CD1c-positive myeloid dendritic cell (primary cell): ENCODE results near the gene RFLNA.

Experiments
- DNase-seq: peaks from one replicate; pipeline ENCODE4 v3.0.0-alpha.2; 2016; ENCODE audit errors: extremely low spot score

The RFLNA gene

DNA sequence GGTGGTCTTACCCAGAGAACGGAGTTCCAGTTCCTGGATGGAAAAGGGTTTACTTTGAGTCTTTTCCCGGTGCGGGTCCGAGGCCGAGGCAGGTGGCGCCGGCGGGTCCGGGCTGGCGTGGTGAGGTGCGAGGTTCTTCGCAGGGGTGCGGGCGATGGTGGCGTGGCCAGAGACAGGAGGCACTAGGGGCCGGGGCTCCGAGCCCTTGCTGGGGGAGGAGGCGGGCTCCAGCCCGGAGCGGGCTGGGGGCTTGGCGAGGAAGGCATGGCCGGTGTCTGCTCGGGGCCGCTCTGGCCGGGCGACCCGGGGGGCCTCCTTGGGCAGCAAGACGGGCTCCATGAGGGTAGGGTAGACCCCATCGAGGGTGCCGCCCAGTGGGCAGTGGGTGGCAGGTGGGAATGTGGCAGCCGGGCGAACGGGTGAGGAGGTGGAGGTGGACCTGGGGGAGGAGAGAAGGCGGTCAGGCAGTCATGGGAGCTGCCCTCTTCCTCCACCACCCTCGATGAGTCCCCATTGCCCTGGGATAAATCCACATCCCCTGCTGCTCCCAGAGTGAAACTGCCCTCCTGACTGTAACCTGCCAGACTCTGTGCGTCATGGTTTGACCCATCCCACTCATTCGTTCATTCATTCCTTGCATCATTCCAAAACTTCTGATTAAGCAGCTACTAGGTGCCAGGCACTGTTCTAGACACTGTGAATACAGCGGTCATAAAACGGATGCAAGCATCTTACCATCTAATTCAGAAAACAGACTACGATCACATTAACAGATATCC is 42.0 kb downstream of the RFLNA start:
- DNase-seq: no peak

GRCh38 chr12:124337622-124338021 is 42.7 kb downstream of the RFLNA start:
- no peak for DNase-seq

GRCh38 chr12:124338448-124338847 is 43.6 kb downstream of the RFLNA start:
- no peak for DNase-seq

- DNase-seq: no peak
Measured at GRCh38 chr12:124338876-124339603, 44.1 kb downstream of the RFLNA start.

DNA sequence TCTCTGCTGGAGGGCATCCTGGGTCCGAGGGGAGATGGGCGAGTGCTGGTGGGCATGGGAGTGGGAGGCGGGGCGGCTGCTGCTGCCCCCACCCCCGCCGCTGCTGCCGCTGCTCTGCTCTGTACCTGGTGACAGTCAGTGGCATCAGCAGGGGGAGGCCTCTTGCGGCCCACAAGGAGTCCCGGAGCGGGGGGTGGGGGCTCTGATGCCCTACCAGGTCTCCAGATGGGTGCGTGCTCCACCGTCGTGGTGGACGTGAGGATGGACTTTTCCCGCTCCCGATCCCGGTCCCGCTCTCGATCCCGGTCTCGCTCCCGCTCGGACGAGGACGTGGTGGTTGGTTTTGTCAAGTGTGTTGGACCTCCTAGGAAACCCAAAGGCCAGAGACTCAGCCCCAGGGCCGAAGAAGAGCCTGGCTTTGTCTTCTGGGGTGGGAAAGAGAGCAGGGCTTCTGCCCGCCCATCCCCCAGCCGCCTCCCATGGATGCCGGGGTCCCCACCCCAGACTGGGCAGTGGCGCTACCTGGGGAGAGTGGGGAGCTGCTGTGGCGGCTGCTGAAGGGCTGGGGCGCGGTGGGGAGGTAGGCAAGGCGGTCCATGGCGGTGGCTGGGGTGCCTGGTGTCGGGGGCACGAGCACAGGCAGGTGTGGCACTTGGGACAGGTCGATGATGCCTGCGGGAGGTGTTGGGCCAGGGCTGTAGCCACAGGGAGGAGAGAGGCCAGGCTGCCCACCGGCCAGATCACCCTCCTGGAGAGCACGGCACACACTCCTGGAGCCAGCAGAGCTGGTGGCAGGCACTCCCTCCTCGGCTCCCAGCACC is 45.4 kb downstream of the RFLNA start:
- DNase-seq: no peak

DNA sequence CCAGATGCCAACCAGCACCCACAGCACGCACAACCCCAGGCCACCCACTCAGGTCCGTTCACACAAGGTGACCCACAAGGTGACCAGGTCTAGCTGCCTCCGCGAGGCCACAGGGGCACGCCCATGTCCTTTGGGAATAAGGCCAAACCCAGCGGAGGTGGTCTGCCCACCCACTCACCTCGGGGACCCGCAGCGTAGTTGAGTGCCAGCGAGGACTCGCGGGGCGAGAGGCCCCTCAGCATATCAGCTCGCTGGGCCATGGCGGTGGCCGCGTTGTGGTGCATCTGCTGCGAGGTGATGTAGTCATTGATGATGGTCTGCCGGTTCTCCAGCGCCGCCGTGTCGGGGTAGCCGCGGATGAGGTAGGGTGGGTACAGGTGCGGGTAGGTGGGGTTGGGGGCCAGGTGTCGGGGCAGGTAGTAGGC is 46.8 kb downstream of the RFLNA start:
- DNase-seq: no peak

- no peak for DNase-seq
Measured at GRCh38 chr12:124344022-124344421, 49.1 kb downstream of the RFLNA start.

- DNase-seq: no peak
Measured at GRCh38 chr12:124344526-124344925, 49.6 kb downstream of the RFLNA start.

GRCh38 chr12:124345795-124346194 is 50.9 kb downstream of the RFLNA start:
- peak; percentile 25 for DNase-seq

DNA sequence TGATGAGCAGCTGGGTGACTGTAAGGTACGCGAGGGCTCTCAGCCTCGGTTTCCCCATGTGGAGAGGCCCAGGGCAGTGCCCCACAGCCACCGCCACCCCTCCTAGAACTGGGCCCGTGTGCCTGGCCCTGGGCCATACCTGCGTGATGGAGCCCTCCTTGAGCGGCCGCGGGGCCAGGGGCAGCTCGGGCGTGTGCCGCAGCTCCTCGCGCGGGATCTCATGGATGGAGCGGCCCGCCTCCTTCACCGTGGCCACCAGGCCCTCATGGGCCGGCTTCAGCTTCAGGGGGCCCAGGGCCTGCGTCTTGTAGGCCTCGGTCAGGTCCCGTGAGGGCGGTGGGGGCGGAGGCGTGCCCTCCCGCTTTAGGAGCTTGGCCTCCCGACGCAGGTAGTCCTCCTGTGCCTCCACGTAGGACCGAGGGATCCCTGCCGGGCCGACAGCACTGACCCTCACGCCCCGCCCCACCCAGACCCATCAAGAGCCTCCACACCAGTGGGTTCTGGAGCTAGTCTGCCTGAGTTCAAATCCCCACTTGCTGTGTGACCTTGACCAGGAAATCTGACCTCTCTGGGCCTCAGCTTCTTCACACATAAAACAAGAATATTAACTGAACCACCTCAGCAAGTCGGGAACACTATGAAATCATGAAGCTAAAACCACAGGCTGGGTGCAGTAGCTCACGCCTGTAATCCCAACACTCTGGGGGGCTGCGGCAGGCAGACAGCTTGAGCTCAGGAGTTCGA is 51.7 kb downstream of the RFLNA start:
- no peak for DNase-seq

GRCh38 chr12:124347335-124347734 is 52.4 kb downstream of the RFLNA start:
- DNase-seq: no peak

DNA sequence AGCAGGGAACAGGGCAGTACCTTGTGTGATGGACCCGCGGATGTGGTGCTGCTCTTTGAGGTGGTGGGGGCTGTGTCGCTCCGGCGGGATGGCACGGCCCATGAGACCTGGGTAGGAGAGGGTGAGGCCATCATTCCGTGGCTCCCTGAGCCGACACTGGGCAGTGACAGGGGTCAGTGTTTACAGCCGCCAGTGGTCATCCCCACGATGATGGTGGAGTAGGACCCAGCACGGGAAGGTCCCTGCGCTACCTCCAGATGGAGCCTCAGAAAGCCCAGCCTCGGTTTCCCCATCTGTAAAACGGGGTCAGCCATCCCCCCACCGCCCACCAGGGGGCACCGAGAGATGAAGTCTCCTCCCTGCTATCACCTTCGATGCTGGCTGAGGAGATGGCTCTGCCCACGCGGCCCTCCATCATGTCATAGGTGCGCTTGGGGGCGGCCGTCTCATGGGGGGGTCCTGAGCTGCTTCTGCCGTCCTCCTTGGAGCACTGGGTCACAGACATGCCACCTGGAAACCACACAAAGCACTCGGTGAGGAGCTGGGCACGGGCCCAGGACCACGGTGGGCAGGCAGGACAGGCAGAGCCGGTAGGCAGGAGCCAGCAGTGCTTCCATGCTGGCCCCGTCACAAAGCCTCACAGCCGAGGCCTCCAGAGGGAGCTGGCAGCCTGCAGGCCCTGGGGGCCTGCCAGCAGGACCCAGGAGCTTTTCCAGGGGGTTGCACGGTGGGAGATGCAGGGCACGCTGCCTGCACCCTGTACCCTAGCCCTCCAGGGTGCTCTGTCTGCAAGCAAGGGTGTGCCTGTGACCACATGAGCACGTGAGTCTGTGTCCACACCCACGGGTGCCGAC is 53.1 kb downstream of the RFLNA start:
- DNase-seq: no peak

DNA sequence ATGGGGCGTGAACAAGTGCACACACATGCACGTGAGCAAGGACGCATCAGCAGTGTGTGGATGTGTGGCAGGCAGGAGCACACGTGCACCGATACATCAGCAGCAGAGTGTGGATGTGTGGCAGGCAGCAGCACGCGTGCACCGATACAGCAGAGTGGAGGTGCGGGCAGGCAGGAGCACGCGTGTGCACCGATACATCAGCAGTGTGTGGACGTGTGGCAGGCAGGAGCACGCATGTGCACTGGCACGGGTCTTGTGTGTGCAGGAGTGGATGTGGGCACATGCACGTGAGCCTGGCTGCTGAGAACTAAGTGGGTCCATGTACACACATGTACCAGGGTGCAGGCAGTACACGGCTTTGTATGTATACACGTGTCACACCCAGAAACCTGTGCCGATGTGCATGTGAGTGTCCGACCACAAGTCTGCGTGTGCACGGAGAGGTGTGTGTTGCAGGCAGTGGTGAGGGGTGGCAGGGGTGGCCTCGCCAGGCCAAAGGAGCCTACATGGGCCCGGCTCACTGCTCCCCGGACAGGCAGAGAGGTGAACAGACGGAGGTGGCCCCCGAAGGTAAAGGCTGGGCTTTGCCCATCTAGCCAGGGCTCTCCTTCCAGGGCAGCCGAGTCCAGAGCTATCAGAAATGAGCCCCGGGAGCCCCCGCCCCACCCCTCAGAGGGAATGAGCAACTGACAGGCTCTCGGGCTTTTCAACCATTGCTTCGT is 53.9 kb downstream of the RFLNA start:
- no peak for DNase-seq

GRCh38 chr12:124350491-124350890 is 55.6 kb downstream of the RFLNA start:
- no peak for DNase-seq

- no peak for DNase-seq
Measured at GRCh38 chr12:124351422-124351821, 56.5 kb downstream of the RFLNA start.

DNA sequence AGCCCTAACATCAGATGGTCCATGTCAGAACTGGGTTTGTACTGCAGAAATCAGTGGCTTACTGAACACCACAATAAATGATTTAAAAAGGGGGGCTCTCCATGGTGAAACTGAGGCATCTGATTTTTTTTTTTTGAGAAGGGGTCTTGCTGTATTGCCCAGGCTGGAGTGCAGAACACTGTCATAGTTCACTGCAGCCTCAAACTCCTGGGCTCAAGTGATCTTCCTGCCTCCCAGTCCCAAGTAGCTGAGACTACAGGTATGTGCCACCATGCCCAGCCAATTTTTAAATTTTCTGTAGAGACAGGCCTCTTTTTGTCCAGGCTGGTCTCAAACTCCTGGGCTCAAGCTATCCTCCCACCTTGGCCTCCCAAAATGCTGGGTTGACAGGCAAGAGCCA is 57.4 kb downstream of the RFLNA start:
- DNase-seq: no peak

GRCh38 chr12:124352839-124353238 is 57.9 kb downstream of the RFLNA start:
- peak; percentile 88 for DNase-seq

- DNase-seq: no peak
Measured at GRCh38 chr12:124354400-124354799, 59.5 kb downstream of the RFLNA start.

GRCh38 chr12:124356221-124356620 is 61.3 kb downstream of the RFLNA start:
- no peak for DNase-seq

- no peak for DNase-seq
Measured at GRCh38 chr12:124357616-124358015, 62.7 kb downstream of the RFLNA start.
